Small intestine (tissue), 7 donors: ENCODE measurements around the gene RNF215. TPM values are rescaled to one million over a fixed set of nuclear protein-coding genes. Genes with fewer than 3 reads are reported as not detected.

ENCODE experiments used
- DNase-seq, 2 donors: peaks; one replicate each; pipeline versions ENCODE4 v3.0.0 to v3.0.0-alpha.2; 2013
- FAIRE-seq: peaks from 2 replicates; lab custom pipeline; 2012; peaks lifted over from hg19 to GRCh38; lab: Jason Lieb, UNC
- H3K27ac ChIP-seq, 3 donors: one replicate each; pipeline ENCODE4 v1.5.1; 2013; ENCODE audit warnings: low read length in 2 of 3, mild to moderate bottlenecking in 2 of 3, control low read depth in 1 of 3, inconsistent platforms in 1 of 3, low read depth in 1 of 3, moderate library complexity in 1 of 3
- H3K27me3 ChIP-seq, 3 donors: one replicate each; pipeline ENCODE4 v1.6.1; 2013; ENCODE audit warnings: low read length in 3 of 3, inconsistent platforms in 1 of 3; ENCODE audit not compliant: control insufficient read depth in 3 of 3, insufficient read depth in 3 of 3
- H3K36me3 ChIP-seq, 3 donors: one replicate each; pipeline ENCODE4 v1.6.1; 2013; ENCODE audit warnings: low read length in 3 of 3, inconsistent platforms in 1 of 3, low read depth in 1 of 3, mild to moderate bottlenecking in 1 of 3, moderate library complexity in 1 of 3; ENCODE audit not compliant: control insufficient read depth in 3 of 3, insufficient read depth in 2 of 3
- H3K4me1 ChIP-seq, 3 donors: one replicate each; pipeline ENCODE4 v1.6.1; 2013; ENCODE audit warnings: low read length in 2 of 3, inconsistent platforms in 1 of 3, low read depth in 1 of 3, mild to moderate bottlenecking in 1 of 3, moderate library complexity in 1 of 3; ENCODE audit not compliant: control insufficient read depth in 3 of 3, insufficient read depth in 2 of 3
- H3K4me3 ChIP-seq, 3 donors: one replicate each; pipeline ENCODE4 v1.5.1; 2013; ENCODE audit warnings: low read length in 3 of 3, control low read depth in 1 of 3, inconsistent platforms in 1 of 3, low read depth in 1 of 3, mild to moderate bottlenecking in 1 of 3, moderate library complexity in 1 of 3
- H3K9me3 ChIP-seq, 2 donors: one replicate each; pipeline ENCODE4 v1.6.1; 2013; ENCODE audit warnings: low read depth in 1 of 2, low read length in 1 of 2; ENCODE audit not compliant: control insufficient read depth in 2 of 2, insufficient read depth in 1 of 2
- WGBS, 3 donors: extraction: QIAGEN DNeasy Blood & Tissue Kit; methylation state at CpG; one replicate each; pipeline ENCODE4 v1.1.7; 2013; 5-methylcytosine and 5-hydroxymethylcytosine counted together
- polyA plus RNA-seq, 4 donors: library from polyadenylated mRNA; stranded (reverse) in 3 of 4; unstranded in 1 of 4; fragments of 200-250 nt in 3 of 4; fragments of 120-200 nt in 1 of 4; gene quantifications; one replicate each; pipeline versions ENCODE4 v1.2.1 to v1.2.3, GENCODE V29; 2013
- donor health status: healthy with polysubstance abuse.
- donor health status: control.
- donor health status: control.
- donor health status: Bipolar disorder and iron deficiency.
- donor health status: healthy.

Gene RNF215
- polyA plus RNA-seq, 4 donors = 3.8 to 12.1 (median 10.3) TPM

GRCh38 chr22:30385942-30386341 is 1.3 kb downstream of the RNF215 start:
- no peak for DNase-seq

GRCh38 chr22:30383061-30383460 is 4.2 kb downstream of the RNF215 start:
- no peak for FAIRE-seq
- 63 to 92% (median 66%) methylated on average over 3 of the region's 3 CpGs for WGBS, 3 donors

More at GRCh38 chr22:30385942-30386341, 1.3 kb downstream of the RNF215 start:
- peaks cover 0 to 12% (median 0%) of the 10 kb centered on the region in 3 donors for H3K4me1 ChIP-seq
- H3K27me3 ChIP-seq = no peaks in the 10 kb centered on the region
- WGBS, 3 donors = 91 to 93% (median 92%) methylated on average over 8 to 10 of the region's 10 CpGs
- H3K27ac ChIP-seq = no peak overlapping the region
- H3K9me3 ChIP-seq = peaks cover 0 to 4% of the 10 kb centered on the region in 2 donors
- no peak for FAIRE-seq
- peaks cover 0 to 29% (median 0%) of the 10 kb centered on the region in 3 donors for H3K36me3 ChIP-seq
- H3K4me3 ChIP-seq = no peak overlapping the region

GRCh38 chr22:30382340-30382739 is 4.9 kb downstream of the RNF215 start:
- Histone ChIP-seq H3K27ac (no peak overlapping the region), H3K4me1 (peaks cover 0 to 9% (median 0%) of the 10 kb centered on the region in 3 donors), H3K9me3 (no peaks in the 10 kb centered on the region), H3K27me3 (no peaks in the 10 kb centered on the region), H3K4me3 (no peak overlapping the region), H3K36me3 (peaks cover 0 to 57% (median 0%) of the 10 kb centered on the region in 3 donors)
- WGBS, 3 donors = 93 to 98% (median 96%) methylated on average over 4 to 5 of the region's 5 CpGs
- no peak for DNase-seq
- FAIRE-seq = no peak

More at GRCh38 chr22:30383061-30383460, 4.2 kb downstream of the RNF215 start:
- Histone ChIP-seq H3K36me3 (peaks cover 0 to 51% (median 0%) of the 10 kb centered on the region in 3 donors), H3K4me3 (no peak overlapping the region), H3K27ac (no peak overlapping the region), H3K4me1 (peaks cover 0 to 12% (median 0%) of the 10 kb centered on the region in 3 donors), H3K9me3 (no peaks in the 10 kb centered on the region), H3K27me3 (no peaks in the 10 kb centered on the region)
- DNase-seq = no peak

GRCh38 chr22:30381264-30381663 is 5.9 kb downstream of the RNF215 start:
- 81 to 87% (median 85%) methylated on average over 12 of the region's 12 CpGs for WGBS, 3 donors
- no peak overlapping the region for H3K27ac ChIP-seq
- no peaks in the 10 kb centered on the region for H3K9me3 ChIP-seq
- H3K4me3 ChIP-seq = no peak overlapping the region
- peaks cover 0 to 4% (median 0%) of the 10 kb centered on the region in 3 donors for H3K4me1 ChIP-seq
- peaks cover 0 to 68% (median 0%) of the 10 kb centered on the region in 3 donors for H3K36me3 ChIP-seq
- DNase-seq = no peak
- no peaks in the 10 kb centered on the region for H3K27me3 ChIP-seq
- no peak for FAIRE-seq

GRCh38 chr22:30380011-30380410 is 7.2 kb downstream of the RNF215 start:
- no peak for FAIRE-seq
- 93 to 96% (median 95%) methylated on average over 13 to 20 of the region's 20 CpGs for WGBS, 3 donors
- DNase-seq = no peak
- no peaks in the 10 kb centered on the region for H3K4me1 ChIP-seq
- H3K4me3 ChIP-seq = no peak overlapping the region
- H3K27ac ChIP-seq = no peak overlapping the region
- H3K36me3 ChIP-seq = peaks cover 0 to 79% (median 0%) of the 10 kb centered on the region in 3 donors
- no peaks in the 10 kb centered on the region for H3K27me3 ChIP-seq
- no peaks in the 10 kb centered on the region for H3K9me3 ChIP-seq

- FAIRE-seq = no peak
These were observed 11.8 kb downstream of the RNF215 start for GRCh38 chr22:30375312-30375849.

GRCh38 chr22:30373331-30374325 is 13.6 kb downstream of the RNF215 start:
- H3K36me3 ChIP-seq = peaks cover 0 to 42% (median 0%) of the 10 kb centered on the region in 3 donors
- 89 to 92% (median 91%) methylated on average over 33 of the region's 33 CpGs for WGBS, 3 donors
- no peak overlapping the region for H3K27ac ChIP-seq
- no peaks in the 10 kb centered on the region for H3K27me3 ChIP-seq
- FAIRE-seq = no peak
- DNase-seq = no peak
- no peak overlapping the region for H3K4me3 ChIP-seq
- no peaks in the 10 kb centered on the region for H3K9me3 ChIP-seq
- H3K4me1 ChIP-seq = no peaks in the 10 kb centered on the region

More at GRCh38 chr22:30375312-30375849, 11.8 kb downstream of the RNF215 start:
- Histone ChIP-seq H3K9me3 (no peaks in the 10 kb centered on the region), H3K4me3 (no peak overlapping the region), H3K4me1 (no peaks in the 10 kb centered on the region), H3K36me3 (peaks cover 0 to 52% (median 0%) of the 10 kb centered on the region in 3 donors), H3K27ac (no peak overlapping the region), H3K27me3 (no peaks in the 10 kb centered on the region)
- 89 to 92% (median 92%) methylated on average over 13 of the region's 13 CpGs for whole genome bisulfite sequencing, 3 donors
- DNase-seq = no peak

- H3K4me3 ChIP-seq = no peak overlapping the region
- WGBS, 3 donors = 64 to 74% (median 68%) methylated on average over 8 of the region's 8 CpGs
- DNase-seq = no peak
- no peak for FAIRE-seq
- H3K4me1 ChIP-seq = no peaks in the 10 kb centered on the region
- H3K27ac ChIP-seq = no peak overlapping the region
- H3K36me3 ChIP-seq = peaks cover 0 to 46% (median 0%) of the 10 kb centered on the region in 3 donors
- no peaks in the 10 kb centered on the region for H3K9me3 ChIP-seq
- H3K27me3 ChIP-seq = no peaks in the 10 kb centered on the region
These were observed 14.3 kb downstream of the RNF215 start for GRCh38 chr22:30372915-30373314.
